Stimulated activated CD4-positive, alpha-beta T cell treated with anti-CD3 and anti-CD28 coated beads, Interleukin-4, amount 100 ng/mL, for 48 hours (primary cell): ENCODE data around the gene ALLC.
"Not testable (repeated sequence)": the region's sequence is repeated elsewhere in the genome, so short reads cannot be mapped to it uniquely, and the experiment has no call there.

Experiments
- DNase-seq, 2 donors: peaks; one replicate each; pipeline ENCODE4 v3.0.0-alpha.2; 2020; ENCODE audit warnings: low read depth in 2 of 2

ALLC gene

DNA sequence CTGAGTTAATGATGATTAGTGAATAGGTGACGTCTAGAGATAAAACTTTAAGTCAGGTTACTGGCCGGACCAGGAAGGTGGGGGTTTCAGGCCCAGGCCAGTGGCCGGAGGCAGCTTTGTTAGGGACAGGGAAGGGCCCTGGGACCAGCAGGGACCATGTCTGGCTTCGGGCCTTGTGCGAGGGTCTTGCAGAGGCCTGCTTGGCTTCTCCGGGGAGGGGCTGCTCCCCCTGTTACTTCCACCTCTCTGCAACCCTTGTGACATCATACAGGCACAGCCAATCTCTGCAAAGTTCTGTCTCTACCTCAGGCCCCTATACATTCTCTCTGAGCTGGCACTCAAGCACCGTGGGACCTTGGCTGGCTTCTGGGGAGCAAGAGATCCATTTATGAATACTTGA lies at the start of gene ALLC:
ALLC (plus strand) TSS at position 320 of the 400 bp plus-strand sequence. CDS start 12,958 bp downstream, outside the sequence.
- DNase-seq = no peak

GRCh38 chr2:3608373-3609278 lies 49.4 kb upstream of the ALLC start:
- DNase-seq = no peak

DNA sequence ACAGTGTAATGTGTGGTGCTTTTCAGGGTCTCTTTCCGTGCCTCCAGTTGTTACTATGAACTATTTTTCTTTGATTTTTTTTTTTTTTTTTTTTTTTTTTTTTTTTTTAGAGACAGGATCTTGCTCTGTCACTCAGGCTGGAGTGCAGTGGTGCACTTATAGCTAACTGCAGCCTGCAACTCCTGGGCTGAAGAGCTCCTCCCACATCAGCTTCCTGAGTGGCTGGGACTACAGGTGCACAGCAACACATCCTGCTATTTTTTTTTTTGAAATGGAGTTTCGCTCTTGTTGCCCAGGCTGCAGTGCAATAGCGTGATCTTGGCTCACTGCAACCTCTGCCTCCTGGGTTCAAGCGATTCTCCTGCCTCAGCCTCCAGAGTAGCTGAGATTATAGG lies 48.7 kb upstream of the ALLC start:
- DNase-seq = not testable (repeated sequence)

DNA sequence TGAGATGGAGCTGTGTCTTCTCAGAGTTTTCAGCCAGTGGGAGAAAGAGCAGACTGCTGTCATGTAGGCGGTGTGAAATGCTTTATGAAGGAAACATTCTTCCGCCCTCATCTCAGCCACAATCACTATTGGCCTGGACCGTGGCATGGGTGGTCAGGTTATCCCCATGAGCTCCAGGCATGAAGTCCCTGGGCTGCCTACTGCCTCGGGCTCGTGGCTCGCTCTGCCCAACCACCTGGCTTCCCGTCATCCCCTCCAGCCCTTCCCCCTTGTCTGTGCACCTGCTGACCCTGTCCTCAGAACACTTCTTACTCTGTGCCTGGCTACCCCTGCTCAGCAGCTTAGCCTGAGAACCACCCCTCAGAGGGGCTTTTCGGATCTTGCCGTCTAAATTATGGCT lies 47.6 kb upstream of the ALLC start:
- no peak for DNase-seq

- no peak for DNase-seq
Measured at GRCh38 chr2:3610881-3611505, 47.0 kb upstream of the ALLC start.

GRCh38 chr2:3611589-3611988 lies 46.4 kb upstream of the ALLC start:
- no peak for DNase-seq

DNA sequence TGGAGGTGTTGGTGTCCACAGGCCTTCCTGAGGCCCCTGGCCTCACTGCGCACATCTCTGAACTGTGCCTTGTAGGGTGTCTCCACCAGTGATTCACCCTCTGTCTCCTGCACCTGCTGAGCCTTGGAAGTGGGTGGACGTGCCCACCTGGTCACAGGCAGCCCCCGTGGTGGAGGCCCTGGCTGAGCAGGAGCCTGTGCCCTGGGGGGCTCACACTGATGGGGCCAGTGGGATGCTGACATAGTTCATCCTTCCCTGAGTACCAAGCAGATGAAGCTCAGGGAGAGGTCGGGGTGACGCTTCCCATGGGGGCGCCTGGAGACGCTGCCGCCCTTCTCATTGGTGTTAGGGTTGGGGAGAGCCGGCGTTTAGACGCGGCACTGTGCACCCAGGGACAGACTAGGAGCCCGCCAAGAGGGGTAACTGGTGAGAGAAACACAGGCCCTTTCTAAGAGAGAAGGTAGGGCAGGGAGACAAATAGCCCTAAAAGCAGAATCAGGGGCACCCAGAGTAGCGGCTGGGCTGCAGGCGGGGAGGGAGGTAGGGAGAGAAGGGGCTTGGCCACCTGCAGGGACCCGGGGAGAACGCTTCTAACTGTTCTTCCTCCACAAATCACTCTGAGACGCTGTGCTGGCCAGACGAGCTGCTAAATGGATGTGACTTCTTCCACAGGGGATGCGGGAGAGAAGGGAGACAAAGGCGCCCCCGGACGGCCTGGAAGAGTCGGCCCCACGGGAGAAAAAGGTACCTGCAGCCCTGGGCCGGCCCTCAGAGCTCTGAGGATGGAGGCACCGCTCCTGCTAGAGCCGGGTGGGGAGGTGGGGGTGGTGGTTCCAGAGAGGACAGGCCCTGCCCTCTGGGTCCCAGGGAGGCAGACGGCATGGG lies 45.1 kb upstream of the ALLC start:
- DNase-seq = no peak

- no peak for DNase-seq
Measured at GRCh38 chr2:3613524-3613905, 44.5 kb upstream of the ALLC start.

DNA sequence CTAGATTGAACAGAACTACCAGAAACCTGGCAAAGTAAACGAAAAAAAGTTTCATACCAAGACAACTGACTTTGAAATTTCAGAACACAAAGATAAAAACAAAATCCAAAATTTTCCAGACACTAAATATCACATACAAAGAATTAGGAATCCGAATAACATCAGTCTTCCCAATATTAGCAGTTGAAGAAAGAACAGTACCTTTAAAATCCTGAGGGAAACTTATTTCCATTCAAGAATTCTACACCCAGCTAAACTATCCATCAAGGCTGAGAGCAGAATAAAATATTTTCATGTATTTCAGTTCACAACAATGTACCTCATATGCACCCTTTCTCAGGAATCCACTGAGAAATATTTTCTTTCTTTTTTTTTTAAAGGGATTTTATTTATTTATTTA lies 43.3 kb upstream of the ALLC start:
- not testable (repeated sequence) for DNase-seq

DNA sequence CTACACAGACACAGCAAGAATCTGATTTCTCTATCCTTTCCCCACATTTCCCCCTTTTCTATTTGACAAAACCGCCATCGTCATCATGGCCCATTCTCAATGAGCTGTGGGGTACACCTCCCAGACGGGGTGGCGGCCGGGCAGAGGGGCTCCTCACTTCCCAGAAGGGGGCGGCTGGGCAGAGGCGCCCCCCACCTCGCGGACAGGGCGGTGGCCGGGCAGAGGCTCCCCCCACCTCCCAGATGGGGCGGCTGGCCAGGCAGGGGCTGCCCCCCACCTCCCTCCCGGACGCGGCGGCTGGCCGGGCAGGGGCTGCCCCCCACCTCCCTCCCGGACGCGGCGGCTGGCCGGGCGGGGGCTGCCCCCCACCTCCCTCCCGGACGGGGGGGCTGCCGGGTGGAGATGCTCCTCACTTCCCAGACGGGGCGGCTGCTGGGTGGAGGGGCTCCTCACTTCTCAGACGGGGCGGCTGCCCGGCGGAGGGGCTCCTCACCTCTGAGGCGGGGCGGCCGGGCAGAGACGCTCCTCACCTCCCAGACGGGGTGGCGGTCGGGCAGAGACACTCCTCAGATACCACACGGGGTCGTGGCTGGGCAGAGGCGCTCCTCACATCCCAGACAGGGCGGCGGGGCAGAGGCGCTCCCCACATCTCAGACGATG lies 42.3 kb upstream of the ALLC start:
- not testable (repeated sequence) for DNase-seq

GRCh38 chr2:3616435-3617197 lies 41.4 kb upstream of the ALLC start:
- DNase-seq = not testable (repeated sequence)

- no peak for DNase-seq
Measured at GRCh38 chr2:3617198-3617890, 40.7 kb upstream of the ALLC start.

DNA sequence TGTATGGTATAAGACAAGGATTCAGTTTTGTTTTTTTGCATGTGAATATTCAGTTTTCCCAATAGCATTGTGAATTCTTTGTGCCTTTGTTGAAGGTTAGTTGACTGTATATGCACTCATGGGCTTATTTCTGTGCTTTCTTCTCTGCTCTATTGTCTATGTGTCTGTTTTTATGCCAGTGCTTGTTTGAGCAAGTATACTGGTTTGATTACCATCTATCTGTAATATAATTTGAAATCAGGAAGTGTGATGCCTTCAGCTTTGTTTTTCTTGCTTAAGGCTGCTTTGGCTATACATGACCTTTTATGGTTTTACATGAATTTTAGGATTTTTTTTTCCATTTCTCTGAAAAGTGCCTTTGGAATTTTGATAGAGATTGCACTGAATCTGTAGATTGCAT lies 39.6 kb upstream of the ALLC start:
- no peak for DNase-seq

GRCh38 chr2:3619033-3619432 lies 39.0 kb upstream of the ALLC start:
- no peak for DNase-seq

- DNase-seq = not testable (repeated sequence)
Measured at GRCh38 chr2:3619661-3620060, 38.3 kb upstream of the ALLC start.

GRCh38 chr2:3620834-3621233 lies 37.2 kb upstream of the ALLC start:
- no peak for DNase-seq

DNA sequence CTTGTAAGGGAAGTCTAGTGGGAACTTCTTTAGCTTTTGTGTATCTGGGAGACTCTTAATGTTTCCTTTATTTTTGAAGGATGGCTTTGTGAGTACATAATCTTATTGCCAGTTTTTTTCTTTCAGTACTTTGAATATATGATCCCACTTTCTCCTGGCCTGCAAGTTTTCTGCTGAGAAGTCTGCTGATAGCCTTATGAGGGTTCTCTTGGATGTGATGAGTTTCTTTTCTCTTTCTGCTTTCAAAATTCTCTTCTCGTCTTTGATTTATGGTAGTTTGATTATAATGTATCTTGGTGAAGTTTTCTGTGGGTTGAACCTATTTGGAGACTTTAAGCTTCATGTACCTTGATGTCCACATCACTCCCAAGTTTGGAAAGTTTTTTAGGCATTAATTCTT lies 35.0 kb upstream of the ALLC start:
- DNase-seq = no peak

- no peak for DNase-seq
Measured at GRCh38 chr2:3624059-3624794, 33.8 kb upstream of the ALLC start.

DNA sequence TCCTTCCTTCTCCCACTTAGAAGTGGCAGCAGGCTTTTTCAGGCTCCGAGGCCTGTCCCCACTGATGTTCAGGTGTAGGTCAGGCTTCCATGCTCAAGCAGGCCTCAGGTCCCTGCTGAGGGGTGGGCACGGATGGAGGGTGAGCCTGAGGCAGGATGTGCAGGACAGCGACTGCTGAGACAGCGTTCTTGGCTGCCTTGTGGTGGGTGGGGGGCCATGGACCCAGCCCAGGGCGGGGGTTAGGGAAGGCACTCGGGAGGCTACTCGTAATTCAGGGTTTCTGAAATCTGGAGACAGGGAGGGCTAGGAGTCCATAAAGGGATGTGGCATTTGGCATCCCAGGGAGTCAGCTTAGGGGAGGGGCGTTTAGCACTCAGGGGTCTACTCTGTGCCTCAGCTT lies 32.8 kb upstream of the ALLC start:
- no peak for DNase-seq
